ENCODE measurements around the gene CTCFL.

The CTCFL gene

DNA sequence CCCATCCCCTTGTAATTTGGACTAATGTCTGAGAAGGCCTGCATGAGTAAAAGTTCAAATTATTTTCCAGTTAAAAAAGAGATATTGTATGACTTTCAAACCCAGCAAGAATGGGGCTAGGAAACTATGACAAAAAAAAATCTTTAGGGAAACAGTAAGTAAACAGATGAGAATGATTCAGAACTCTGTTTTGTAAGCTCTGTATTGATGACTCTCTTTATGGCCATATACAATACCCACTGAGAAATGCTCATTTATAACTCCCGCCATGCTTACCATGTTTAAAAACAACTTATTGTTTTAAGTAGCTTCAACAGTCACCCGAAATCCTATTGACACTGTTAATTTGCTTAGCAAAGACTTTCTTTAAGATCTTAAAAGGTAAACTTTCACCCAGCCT lies 18.8 kb upstream of the CTCFL start:
- no peak overlapping the region for H3K4me3 ChIP-seq (ENCODE audit: low read depth, low read length)
- TF ChIP-seq, protein P1, sequence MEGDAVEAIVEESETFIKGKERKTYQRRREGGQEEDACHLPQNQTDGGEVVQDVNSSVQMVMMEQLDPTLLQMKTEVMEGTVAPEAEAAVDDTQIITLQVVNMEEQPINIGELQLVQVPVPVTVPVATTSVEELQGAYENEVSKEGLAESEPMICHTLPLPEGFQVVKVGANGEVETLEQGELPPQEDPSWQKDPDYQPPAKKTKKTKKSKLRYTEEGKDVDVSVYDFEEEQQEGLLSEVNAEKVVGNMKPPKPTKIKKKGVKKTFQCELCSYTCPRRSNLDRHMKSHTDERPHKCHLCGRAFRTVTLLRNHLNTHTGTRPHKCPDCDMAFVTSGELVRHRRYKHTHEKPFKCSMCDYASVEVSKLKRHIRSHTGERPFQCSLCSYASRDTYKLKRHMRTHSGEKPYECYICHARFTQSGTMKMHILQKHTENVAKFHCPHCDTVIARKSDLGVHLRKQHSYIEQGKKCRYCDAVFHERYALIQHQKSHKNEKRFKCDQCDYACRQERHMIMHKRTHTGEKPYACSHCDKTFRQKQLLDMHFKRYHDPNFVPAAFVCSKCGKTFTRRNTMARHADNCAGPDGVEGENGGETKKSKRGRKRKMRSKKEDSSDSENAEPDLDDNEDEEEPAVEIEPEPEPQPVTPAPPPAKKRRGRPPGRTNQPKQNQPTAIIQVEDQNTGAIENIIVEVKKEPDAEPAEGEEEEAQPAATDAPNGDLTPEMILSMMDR (IDR thresholded peaks at IDR 0.05; ENCODE audit: low read depth, low read length, missing control alignments) = no peak
- no peak for DNase-seq (ENCODE audit: low read depth)

DNA sequence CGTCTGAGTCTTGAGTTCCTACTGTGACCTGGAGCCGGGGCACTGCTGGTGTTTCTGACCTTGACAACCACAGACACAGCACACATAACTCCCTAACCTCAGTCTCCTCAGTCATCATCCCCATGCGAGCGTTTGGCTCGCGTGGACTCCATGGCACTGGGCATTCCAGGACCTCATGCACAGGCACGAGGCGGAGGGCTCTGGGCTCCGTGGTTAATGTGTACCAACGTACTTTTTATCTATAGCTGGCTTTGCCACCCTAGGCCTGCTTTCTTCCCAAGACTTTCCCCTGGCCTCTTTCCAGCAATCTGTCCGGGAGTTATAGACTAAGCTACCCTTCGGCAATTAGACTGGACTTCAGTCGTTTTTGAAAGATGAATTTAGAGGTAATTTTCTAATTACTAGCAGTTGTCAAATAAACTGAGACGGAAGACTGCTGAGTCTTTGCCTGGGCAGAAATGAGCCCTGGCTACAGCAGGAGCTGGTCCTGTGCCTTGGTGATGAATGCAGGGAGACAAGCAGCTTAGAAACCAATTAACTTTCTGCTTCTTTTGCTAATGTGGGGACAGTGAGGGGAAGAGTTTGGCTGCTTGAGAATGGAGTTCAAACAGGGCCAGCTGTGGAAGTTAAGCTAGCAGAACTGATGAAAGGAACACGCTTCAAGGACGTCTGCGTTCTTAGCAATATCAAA lies 16.1 kb upstream of the CTCFL start:
- no peak for DNase-seq (ENCODE audit: low read depth)
- TF ChIP-seq, protein P1 (IDR thresholded peaks at IDR 0.05; ENCODE audit: low read depth, low read length, missing control alignments) = no peak
- H3K4me3 ChIP-seq (ENCODE audit: low read depth, low read length) = no peak overlapping the region

GRCh38 chr20:57539889-57540288 lies 14.9 kb upstream of the CTCFL start:
- no peak for DNase-seq (ENCODE audit: low read depth)
- TF ChIP-seq, protein P1 (IDR thresholded peaks at IDR 0.05; ENCODE audit: low read depth, low read length, missing control alignments) = no peak
- H3K4me3 ChIP-seq (ENCODE audit: low read depth, low read length) = no peak overlapping the region

- DNase-seq (ENCODE audit: low read depth) = no peak
- H3K4me3 ChIP-seq (ENCODE audit: low read depth, low read length) = no peak overlapping the region
- TF ChIP-seq, protein P1 (IDR thresholded peaks at IDR 0.05; ENCODE audit: low read depth, low read length, missing control alignments) = no peak
These were observed 12.9 kb upstream of the CTCFL start for GRCh38 chr20:57537822-57538221.

DNA sequence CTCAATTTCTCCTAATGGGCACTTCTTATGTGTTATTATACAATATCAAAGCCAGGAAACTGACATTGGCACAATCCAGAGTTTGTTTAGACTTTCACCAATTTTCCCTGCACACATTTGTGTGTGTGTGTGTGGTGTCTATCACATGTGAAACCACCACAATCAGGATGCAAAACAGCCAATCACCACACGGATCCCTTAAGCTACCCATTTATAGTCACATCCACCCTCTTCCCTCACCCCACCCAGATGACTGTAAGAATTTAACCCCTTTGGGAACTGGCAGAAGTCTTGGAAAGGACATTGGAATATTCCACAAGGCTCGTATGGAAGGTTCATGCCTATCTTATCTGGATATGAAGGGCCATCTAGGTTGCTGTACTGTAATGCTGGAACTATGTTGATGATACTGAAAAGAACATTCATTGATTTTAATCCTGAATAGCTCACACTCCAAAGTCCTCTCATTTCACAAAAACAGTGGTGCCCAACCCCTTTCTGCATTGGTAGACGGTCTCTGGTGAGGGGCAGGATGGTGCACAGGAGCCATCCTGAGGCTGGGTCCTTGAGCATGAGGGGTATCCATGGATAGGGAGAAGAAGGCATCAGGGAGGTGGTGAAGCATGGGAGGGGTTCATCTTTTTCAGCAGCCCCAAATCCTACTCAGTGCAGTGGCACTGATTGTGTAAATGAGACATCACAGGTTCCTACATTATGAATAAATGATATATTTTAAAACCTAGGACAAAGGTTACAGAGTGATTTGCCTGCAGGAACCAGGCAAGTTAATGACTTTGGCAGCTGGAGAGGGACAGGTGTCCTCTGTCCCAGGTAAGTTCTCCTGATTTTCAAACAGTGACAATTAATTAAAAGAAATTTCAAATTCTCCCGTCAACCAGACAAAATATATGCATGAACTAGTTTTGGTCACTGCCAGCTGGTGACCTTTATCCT lies 12.1 kb upstream of the CTCFL start:
- DNase-seq (ENCODE audit: low read depth) = no peak
- no peak overlapping the region for H3K4me3 ChIP-seq (ENCODE audit: low read depth, low read length)
- TF ChIP-seq, protein P1 (IDR thresholded peaks at IDR 0.05; ENCODE audit: low read depth, low read length, missing control alignments) = no peak

DNA sequence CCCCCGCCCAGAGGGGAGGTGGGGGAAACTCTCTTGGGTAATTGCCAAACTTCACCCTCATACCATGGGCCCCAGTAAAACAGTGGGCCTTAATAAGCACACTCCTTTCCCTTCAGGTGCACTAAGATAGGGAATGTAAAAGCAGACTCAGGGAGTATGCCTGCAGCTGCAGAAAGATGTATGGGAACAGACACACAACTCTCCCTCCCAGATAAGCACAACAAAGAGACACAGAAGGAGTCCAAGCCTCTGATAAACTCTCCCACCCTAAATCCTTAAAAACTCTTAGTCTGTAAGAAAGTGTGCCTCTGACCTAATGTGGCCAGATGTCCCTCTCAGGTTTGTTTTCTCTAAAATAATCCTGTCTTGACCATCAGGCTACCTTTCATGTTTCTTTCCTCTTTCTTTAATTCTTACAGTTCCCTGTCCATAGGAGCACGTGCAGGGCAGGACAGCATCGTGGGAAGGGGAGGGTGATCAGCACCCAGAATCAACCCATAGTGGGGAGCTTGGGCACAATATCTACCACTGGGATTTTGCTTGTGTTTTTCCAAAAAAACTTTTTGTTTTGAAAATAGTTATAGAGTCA lies 11.3 kb upstream of the CTCFL start:
- DNase-seq (ENCODE audit: low read depth) = no peak
- H3K4me3 ChIP-seq (ENCODE audit: low read depth, low read length) = no peak overlapping the region

More for the DNA sequence above, 11.3 kb upstream of the CTCFL start:
- TF ChIP-seq, protein P1 (IDR thresholded peaks at IDR 0.05; ENCODE audit: low read depth, low read length, missing control alignments) = no peak

Measured in GM12864 (cell line).